HG03196 (cell line): ENCODE results near the gene KRTAP13-2.

Source experiments
- ATAC-seq: cut with Tn5 transposase; IDR thresholded peaks from one replicate; pipeline ENCODE4 v1.9.1; 2021; ENCODE audit not compliant: unreplicated experiment

KRTAP13-2 gene

DNA sequence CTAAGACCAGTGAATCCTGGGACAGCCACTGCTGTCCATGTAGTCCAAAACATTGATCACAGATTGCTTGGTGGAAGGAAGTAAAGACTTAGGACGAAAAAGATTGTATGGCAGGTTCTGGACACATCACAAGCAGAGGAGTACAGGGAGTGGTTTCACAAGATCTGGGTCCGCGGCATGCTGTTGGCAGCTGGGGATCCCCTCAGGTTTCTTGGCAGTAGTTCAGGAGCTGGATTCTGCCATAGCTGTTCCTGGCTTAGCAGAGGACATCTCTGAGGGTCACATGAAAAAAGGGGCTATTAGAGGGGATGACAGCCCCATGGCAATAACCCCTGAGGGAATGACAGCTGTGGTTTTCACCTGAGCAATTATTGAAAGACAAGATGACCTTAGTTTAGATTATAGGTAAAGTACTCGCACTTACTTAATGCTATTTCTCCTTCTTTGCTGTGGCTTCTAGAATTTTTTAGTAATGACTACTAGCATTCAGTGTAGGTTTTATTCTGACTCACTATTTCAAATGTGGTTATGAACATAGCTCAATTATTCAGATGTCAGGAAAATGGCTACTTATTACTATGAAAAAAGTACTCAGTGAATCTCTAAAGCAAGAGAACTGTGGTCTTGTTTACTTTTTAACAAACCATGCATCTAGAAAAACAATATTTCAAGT, 42.7 kb downstream of the KRTAP13-2 start:
- ATAC-seq: no peak

DNA sequence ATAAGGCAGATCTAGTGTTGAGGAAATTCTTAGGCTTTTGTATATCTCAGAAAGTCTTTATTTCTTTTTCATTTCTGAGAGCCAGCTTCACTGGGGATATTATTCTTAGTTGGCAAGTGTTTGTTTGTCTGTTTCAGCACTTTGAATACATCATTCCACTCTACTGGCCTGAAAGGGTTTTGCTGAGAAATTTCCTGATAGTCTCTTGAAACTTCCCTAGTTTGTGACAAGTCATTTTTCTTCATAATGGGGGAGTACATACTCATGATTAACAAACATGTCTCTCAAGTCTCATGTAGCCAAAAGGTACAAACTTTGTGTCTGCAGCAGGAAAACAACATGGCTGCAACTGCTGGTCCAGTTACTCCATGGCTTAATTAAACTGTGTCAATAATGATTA, 45.7 kb downstream of the KRTAP13-2 start:
- no peak for ATAC-seq
